Lower lobe of right lung (tissue), 2 donors: ENCODE measurements around the gene STS. TPM values are rescaled to one million over a fixed set of nuclear protein-coding genes. Genes with fewer than 3 reads are reported as not detected.

Experiments used
- ATAC-seq, 2 donors: fragments of 200-7000 bp; cut with Tn5 transposase; one replicate each; pipeline ENCODE4 v1.9.1; 2020 to 2022; ENCODE audit warnings: mild to moderate bottlenecking in 2 of 2, moderate library complexity in 2 of 2
- DNase-seq: peaks from one replicate; pipeline ENCODE4 v3.0.0-alpha.2; 2020
- H3K27ac ChIP-seq: fragments of 200-600 bp; one replicate; pipeline ENCODE4 v1.8.0; 2022
- H3K27me3 ChIP-seq: fragments of 200-600 bp; one replicate; pipeline ENCODE4 v1.8.0; 2022; ENCODE audit warnings: low read depth
- H3K36me3 ChIP-seq: fragments of 200-600 bp; one replicate; pipeline ENCODE4 v1.8.0; 2022; ENCODE audit warnings: mild to moderate bottlenecking
- H3K4me1 ChIP-seq: fragments of 200-600 bp; one replicate; pipeline ENCODE4 v1.8.0; 2022
- H3K4me3 ChIP-seq: fragments of 200-600 bp; one replicate; pipeline ENCODE4 v1.8.0; 2022; ENCODE audit warnings: mild to moderate bottlenecking
- H3K9me3 ChIP-seq: fragments of 200-600 bp; one replicate; pipeline ENCODE4 v1.8.0; 2022
- intact Hi-C: fragments of 100-400 bp; cut with DNase I; formaldehyde crosslinking; loops from one replicate; pipeline ENCODE4 v1.11.0; 2022
- total RNA-seq: library from RNA; stranded (reverse); fragmentation: NEBNext Ultra II Directional; extraction: Animal tissue kit (Norgen Biotek cat#: 25700); gene quantifications from one replicate; pipeline ENCODE4 v1.2.1, GENCODE V29; 2021
- TF ChIP-seq, protein P1 (sequence below): fragments of 200-600 bp; IDR thresholded peaks from one replicate; pipeline ENCODE4 v1.8.0; 2022; ENCODE audit warnings: antibody characterized with exemption, mild to moderate bottlenecking
- donor health status: DM: no; HTN: yes; CAD: no; lungs with severe emphysema.

The STS gene
- total RNA-seq, 1 donor from 2014 or later, result 9.7 TPM

DNA sequence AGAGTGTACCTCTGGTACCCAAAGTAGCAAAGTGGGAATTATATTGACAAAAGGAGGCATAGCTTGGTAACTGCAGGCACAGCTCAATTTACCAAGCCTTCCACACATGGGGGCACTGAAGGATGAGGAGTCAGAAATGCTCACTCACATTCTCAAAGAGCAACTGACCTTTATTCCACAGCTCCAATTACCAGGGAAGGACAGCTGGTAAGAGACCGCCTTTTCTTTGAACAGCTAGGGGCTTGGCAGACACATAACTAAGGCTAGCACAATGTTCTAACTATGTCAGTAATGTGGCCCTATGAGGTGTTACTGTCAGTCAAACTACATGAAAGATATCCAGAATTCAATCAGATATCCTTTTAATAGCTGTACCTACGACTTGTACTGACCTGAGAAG is 20.5 kb upstream of the STS start:
- Histone ChIP-seq H3K36me3 (no peaks in the 10 kb centered on the region), H3K4me1 (peaks cover 1% of the 10 kb centered on the region), H3K4me3 (no peak overlapping the region), H3K27ac (no peak overlapping the region), H3K9me3 (no peaks in the 10 kb centered on the region), H3K27me3 (no peaks in the 10 kb centered on the region)
- ATAC-seq (no peak), DNase-seq (no peak)
- TF ChIP-seq, protein P1, sequence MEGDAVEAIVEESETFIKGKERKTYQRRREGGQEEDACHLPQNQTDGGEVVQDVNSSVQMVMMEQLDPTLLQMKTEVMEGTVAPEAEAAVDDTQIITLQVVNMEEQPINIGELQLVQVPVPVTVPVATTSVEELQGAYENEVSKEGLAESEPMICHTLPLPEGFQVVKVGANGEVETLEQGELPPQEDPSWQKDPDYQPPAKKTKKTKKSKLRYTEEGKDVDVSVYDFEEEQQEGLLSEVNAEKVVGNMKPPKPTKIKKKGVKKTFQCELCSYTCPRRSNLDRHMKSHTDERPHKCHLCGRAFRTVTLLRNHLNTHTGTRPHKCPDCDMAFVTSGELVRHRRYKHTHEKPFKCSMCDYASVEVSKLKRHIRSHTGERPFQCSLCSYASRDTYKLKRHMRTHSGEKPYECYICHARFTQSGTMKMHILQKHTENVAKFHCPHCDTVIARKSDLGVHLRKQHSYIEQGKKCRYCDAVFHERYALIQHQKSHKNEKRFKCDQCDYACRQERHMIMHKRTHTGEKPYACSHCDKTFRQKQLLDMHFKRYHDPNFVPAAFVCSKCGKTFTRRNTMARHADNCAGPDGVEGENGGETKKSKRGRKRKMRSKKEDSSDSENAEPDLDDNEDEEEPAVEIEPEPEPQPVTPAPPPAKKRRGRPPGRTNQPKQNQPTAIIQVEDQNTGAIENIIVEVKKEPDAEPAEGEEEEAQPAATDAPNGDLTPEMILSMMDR, result no peak
- intact Hi-C loops, result no loop called here

DNA sequence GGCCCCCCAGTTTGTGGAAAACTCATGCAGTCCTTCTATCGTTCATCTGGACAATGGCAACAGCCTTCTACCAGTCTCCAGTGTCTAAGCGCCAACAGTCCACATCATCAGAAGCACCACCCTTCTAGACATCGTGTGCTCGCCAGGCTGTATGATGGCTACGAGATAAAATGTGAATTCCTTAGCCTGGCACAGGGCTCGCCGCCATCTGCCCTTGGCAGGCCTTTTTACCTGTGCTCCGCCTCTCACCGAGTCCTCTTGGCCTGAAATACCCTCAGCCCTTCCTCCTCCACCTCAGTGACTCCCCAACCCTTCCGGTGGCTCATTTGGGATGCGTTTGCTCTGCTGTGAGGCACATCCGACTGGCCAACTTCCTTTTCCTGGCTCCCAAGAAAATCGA is 15.9 kb upstream of the STS start:
- no peaks in the 10 kb centered on the region for H3K36me3 ChIP-seq
- intact Hi-C loops, result no loop called here
- H3K27me3 ChIP-seq, result no peaks in the 10 kb centered on the region
- no peak for DNase-seq
- peaks cover 21% of the 10 kb centered on the region for H3K4me1 ChIP-seq
- no peak for ATAC-seq
- TF ChIP-seq, protein P1, result no peak
- no peaks in the 10 kb centered on the region for H3K9me3 ChIP-seq
- no peak overlapping the region for H3K4me3 ChIP-seq
- H3K27ac ChIP-seq, result peak overlapping the region; percentile 11

DNA sequence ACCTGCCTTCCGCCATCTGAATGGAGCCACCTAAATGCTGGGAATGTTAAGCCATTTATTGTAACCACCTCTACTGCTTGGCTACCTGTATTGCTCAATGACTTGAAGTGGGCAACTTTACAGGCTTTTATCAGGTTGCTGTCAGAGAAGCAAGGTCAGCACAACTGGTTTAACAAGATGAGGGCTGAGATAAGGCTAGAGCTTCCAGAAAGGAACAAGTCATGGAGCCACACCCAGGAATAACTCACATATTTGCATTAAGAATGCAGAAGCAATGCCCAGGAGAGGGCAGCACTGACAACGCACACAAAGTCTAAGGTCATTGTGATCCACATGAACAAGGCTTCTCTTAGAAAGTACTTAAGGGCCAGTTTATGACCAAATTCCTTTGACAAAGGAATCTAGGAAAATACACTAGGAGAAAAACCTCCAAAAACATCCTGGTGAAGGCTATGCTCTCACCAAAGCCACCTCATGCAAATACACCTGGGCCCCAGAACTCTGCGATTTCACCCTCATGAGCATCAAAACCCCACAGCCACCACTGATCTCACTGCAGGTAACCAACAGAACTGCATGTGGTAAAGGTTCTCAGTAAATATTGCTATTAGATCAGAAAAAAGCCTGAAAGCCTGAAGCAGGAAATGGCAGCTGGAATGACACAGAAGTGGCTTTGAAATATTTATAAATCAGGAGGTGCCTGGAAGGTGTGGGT is 15.0 kb upstream of the STS start:
- H3K27me3 ChIP-seq, result no peaks in the 10 kb centered on the region
- ATAC-seq, result peak; percentile 98
- DNase-seq, result peak; percentile 74
- no peak overlapping the region for H3K4me3 ChIP-seq
- peak overlapping the region; percentile 53 for H3K27ac ChIP-seq
- H3K36me3 ChIP-seq, result no peaks in the 10 kb centered on the region
- no peaks in the 10 kb centered on the region for H3K9me3 ChIP-seq
- peaks cover 21% of the 10 kb centered on the region for H3K4me1 ChIP-seq
- TF ChIP-seq, protein P1, result peak; percentile 39
- intact Hi-C loops, result no loop called here

- peaks cover 21% of the 10 kb centered on the region for H3K4me1 ChIP-seq
- no peaks in the 10 kb centered on the region for H3K9me3 ChIP-seq
- no peaks in the 10 kb centered on the region for H3K27me3 ChIP-seq
- ATAC-seq (peak; percentile 45 to 61), DNase-seq (no peak)
- H3K27ac ChIP-seq, result peak overlapping the region; percentile 53
- TF ChIP-seq, protein P1, result no peak
- intact Hi-C loops, result no loop called here
- no peaks in the 10 kb centered on the region for H3K36me3 ChIP-seq
- H3K4me3 ChIP-seq, result no peak overlapping the region
Observed at GRCh38 chrX:7133050-7133440, 14.5 kb upstream of the STS start.

- TF ChIP-seq, protein P1, result no peak
- H3K9me3 ChIP-seq, result no peaks in the 10 kb centered on the region
- intact Hi-C loops, result no loop called here
- no peak for ATAC-seq
- no peak for DNase-seq
- H3K4me1 ChIP-seq, result peaks cover 21% of the 10 kb centered on the region
- H3K36me3 ChIP-seq, result no peaks in the 10 kb centered on the region
- H3K27ac ChIP-seq, result no peak overlapping the region
- H3K27me3 ChIP-seq, result no peaks in the 10 kb centered on the region
- no peak overlapping the region for H3K4me3 ChIP-seq
Observed at GRCh38 chrX:7134981-7135380, 12.5 kb upstream of the STS start.
